Occipital lobe (tissue), 2 donors: ENCODE results near the gene GHRHR. TPM values are rescaled to one million over a fixed set of nuclear protein-coding genes. Genes with fewer than 3 reads are reported as not detected.
A peak's percentile ranks its signal among the peaks of the same experiment; 100 is the strongest.

Experiments
- DNase-seq: peaks from one replicate; lab custom pipeline; 2025; lab: John Stamatoyannopoulos, UW
- total RNA-seq: library from RNA; depleted of rRNA; stranded (reverse); fragments of >200 nt; gene quantifications from one replicate; pipeline ENCODE4 v1.2.3, GENCODE V29; 2014

Gene GHRHR
- total RNA-seq, 1 donor from 2014 or later = not detected

- no peak for DNase-seq
These were observed 4.5 kb downstream of the GHRHR start for GRCh38 chr7:30968294-30968693.

GRCh38 chr7:30968747-30969603 lies 5.2 kb downstream of the GHRHR start:
- no peak for DNase-seq

- DNase-seq = no peak
These were observed 5.8 kb downstream of the GHRHR start for GRCh38 chr7:30969604-30969970.

GRCh38 chr7:30970074-30970473 lies 6.3 kb downstream of the GHRHR start:
- no peak for DNase-seq

- DNase-seq = no peak
These were observed 6.9 kb downstream of the GHRHR start for GRCh38 chr7:30970594-30971094.

- no peak for DNase-seq
These were observed 7.7 kb downstream of the GHRHR start for GRCh38 chr7:30971440-30971839.

GRCh38 chr7:30971840-30972563 lies 8.2 kb downstream of the GHRHR start:
- DNase-seq = no peak

GRCh38 chr7:30973292-30973691 lies 9.5 kb downstream of the GHRHR start:
- DNase-seq = no peak

GRCh38 chr7:30973791-30974604 lies 10.2 kb downstream of the GHRHR start:
- DNase-seq = no peak

- DNase-seq = no peak
These were observed 11.0 kb downstream of the GHRHR start for GRCh38 chr7:30974605-30975255.

- DNase-seq = no peak
These were observed 11.6 kb downstream of the GHRHR start for GRCh38 chr7:30975256-30975899.

- DNase-seq = no peak
These were observed 12.6 kb downstream of the GHRHR start for GRCh38 chr7:30976381-30976780.

- no peak for DNase-seq
These were observed 13.5 kb downstream of the GHRHR start for GRCh38 chr7:30977222-30977621.

- DNase-seq = no peak
These were observed 14.3 kb downstream of the GHRHR start for GRCh38 chr7:30977896-30978564.

GRCh38 chr7:30979027-30979426 lies 15.3 kb downstream of the GHRHR start:
- no peak for DNase-seq

GRCh38 chr7:30980194-30980593 lies 16.4 kb downstream of the GHRHR start:
- DNase-seq = no peak

- no peak for DNase-seq
These were observed 17.0 kb downstream of the GHRHR start for GRCh38 chr7:30980751-30981150.

- DNase-seq = peak; percentile 60
These were observed 19.5 kb downstream of the GHRHR start for GRCh38 chr7:30983042-30983913.

GRCh38 chr7:30983914-30984247 lies 20.1 kb downstream of the GHRHR start:
- DNase-seq = no peak
